AG09309 (cell line): Measurements from ENCODE around the gene PTMS.

Experiments used
- DNase-seq: peaks from one replicate; pipeline ENCODE4 v3.0.0-alpha.2; 2010; ENCODE audit warnings: low read depth
- H3K4me3 ChIP-seq: 2 replicates; pipeline ENCODE4 v1.5.1; 2011; ENCODE audit warnings: mild to moderate bottlenecking, low read depth, low read length, moderate library complexity; ENCODE audit not compliant: control insufficient read depth
- TF ChIP-seq, protein P1 (sequence below): IDR thresholded peaks from 2 replicates; pipeline ENCODE4 v1.5.1; 2011; ENCODE audit warnings: mild to moderate bottlenecking, low read depth, low read length, inconsistent platforms; ENCODE audit not compliant: insufficient read depth, control insufficient read depth; ENCODE audit errors: missing control alignments

PTMS gene

DNA sequence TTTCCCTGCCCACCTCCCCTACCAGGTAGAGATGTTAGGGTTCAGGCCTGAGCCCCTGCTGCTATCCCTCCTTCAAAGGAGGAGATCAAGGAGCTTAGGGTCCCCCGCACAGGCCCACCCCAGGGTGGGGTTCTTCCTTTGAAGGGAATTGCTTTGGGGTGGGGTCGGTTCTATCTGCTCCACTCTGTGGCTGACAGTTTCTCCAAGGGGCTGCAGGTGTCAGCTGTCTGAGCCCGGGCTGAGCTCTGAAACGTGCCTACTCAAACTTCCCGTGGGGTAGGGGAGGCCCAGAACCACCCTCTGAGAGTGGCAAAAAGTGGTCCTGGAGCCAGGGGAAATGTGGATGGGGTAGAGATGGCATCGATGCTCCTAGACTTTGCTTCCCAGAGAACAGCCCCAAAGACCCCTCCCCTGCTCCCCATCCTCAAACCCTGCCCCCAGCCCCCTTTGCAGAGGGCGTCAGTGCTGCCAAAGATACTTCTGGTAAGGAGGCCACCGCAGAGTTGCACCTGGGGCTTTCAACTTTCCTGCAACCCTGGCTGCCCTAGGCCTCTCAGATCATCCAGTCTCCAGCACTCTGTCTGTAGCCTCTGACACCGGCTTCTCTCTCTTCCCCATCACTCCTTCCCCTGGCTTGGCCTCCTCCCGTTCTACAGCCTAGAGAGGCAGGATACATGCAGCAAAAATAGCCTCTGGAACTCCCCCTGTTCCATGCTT lies 16.8 kb downstream of the PTMS start:
- TF ChIP-seq, protein P1, sequence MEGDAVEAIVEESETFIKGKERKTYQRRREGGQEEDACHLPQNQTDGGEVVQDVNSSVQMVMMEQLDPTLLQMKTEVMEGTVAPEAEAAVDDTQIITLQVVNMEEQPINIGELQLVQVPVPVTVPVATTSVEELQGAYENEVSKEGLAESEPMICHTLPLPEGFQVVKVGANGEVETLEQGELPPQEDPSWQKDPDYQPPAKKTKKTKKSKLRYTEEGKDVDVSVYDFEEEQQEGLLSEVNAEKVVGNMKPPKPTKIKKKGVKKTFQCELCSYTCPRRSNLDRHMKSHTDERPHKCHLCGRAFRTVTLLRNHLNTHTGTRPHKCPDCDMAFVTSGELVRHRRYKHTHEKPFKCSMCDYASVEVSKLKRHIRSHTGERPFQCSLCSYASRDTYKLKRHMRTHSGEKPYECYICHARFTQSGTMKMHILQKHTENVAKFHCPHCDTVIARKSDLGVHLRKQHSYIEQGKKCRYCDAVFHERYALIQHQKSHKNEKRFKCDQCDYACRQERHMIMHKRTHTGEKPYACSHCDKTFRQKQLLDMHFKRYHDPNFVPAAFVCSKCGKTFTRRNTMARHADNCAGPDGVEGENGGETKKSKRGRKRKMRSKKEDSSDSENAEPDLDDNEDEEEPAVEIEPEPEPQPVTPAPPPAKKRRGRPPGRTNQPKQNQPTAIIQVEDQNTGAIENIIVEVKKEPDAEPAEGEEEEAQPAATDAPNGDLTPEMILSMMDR, result no peak
- DNase-seq, result no peak
- no peak overlapping the region for H3K4me3 ChIP-seq

DNA sequence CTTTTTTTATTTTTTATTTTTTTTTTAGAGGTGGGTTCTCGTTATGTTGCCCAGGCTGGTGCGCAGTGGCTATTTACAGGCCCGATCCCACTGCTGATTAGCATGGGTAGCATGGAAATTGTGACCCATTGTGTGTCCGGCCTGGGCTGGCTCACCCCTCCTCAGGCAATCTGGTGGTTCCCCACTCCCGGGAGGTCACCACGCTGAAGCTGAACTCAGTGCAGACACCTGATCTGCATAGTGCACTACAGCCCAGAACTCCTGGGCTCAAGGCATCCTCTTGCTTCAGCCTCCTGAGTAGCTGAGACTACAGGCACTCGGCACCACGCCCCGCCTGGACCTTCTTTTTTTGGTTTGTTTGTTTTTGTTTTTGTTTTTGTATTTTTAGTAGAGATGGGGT lies 17.7 kb downstream of the PTMS start:
- no peak for DNase-seq
- no peak overlapping the region for H3K4me3 ChIP-seq
- TF ChIP-seq, protein P1, result no peak

DNA sequence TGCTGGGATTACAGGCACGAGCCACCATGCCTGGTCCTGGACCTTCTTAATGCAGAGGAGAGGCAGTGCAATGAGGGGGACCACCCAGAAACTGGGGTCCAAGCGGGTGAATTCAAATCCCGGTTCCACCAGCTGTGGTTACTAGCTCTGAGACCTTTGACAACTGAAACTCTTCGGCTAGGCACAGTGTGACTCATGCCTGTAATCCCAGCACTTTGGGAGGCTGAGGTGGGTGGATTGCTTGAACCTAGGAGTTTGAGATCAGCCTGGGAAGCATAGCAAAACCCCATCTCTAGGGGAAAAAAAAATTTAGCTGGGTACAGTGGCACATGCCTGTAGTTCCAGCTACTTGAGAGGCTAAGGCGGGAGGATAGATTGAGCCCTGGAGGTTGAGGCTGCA lies 18.1 kb downstream of the PTMS start:
- DNase-seq, result no peak
- TF ChIP-seq, protein P1, result no peak
- no peak overlapping the region for H3K4me3 ChIP-seq

DNA sequence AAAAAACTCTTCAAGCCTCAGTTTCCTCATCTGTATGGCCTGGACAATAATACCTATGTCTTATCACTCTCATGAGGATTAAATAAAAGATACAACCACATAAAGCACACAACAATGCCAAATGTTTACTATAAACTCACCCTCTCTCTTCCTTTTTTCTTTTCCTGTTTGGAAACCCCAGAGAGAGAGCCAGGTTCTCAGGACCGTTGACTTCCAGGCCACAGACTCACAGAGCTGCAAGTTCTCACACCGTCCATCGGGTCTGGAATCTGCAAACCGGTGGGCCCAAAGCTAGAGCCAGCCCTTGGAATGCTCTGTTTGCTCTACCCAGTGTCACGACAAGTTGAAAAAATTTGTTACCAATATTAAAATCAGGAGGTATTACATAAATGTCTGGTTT lies 18.6 kb downstream of the PTMS start:
- no peak for DNase-seq
- H3K4me3 ChIP-seq, result no peak overlapping the region
- TF ChIP-seq, protein P1, result no peak

DNA sequence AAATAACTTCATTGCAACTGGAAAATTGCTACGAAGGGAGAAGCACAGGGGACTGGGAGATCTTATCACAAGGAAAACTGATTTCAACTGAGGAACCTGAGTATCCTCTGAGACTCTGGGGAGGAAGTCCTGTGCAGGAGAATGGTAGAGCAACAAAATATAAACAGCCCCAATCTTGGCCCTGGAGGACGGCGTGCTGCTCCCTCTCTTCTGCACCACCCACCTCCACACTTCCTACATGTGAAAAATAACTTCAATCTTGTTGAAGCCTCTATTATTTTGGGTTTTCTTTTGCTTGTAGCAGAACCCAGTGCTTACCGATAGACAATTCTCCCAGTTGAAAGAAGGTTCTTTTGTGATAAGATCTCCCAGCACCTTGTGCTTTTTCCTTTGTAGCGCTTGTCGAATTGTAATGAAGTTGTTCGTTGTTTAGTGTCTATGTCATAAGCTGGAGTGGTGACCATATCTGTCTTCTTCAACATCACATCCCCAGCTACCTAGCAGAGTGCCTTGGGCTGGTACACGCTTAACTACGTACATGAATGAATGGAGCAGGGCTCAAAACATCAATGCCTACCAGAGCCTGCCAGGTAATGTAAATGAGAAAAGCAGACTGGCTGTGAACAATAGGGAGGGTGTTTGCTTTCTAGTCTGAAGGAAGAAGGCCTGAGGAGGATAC lies 20.4 kb downstream of the PTMS start:
- TF ChIP-seq, protein P1, result no peak
- H3K4me3 ChIP-seq, result no peak overlapping the region
- no peak for DNase-seq

DNA sequence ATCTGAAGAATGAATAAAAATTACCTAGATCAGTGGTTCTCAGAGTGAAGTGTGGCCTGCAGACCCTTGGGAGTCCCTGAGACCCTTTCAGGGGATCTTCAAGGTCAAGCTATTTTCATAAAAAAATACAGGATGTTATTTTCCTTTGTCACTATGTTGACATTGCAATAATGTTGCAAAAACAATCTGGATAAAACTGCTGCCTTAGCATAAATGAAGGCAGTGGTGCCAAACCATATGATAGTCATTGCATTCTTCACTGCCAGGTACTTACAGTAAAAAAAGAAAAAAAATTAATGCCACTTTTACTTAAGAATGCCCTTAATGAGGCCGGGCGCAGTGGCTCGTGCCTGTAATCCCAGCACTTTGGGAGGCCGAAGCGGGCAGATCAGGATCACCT lies 21.1 kb downstream of the PTMS start:
- TF ChIP-seq, protein P1, result no peak

More for the DNA sequence above, 21.1 kb downstream of the PTMS start:
- no peak overlapping the region for H3K4me3 ChIP-seq
- no peak for DNase-seq
